OCI-LY3 (cell line): Measurements from ENCODE around the gene GRXCR2.

Source experiments
- CTCF ChIP-seq: fragments of 200-600, 300-600 bp; sonication (generic); IDR thresholded peaks from 2 replicates; pipeline ENCODE4 v1.5.1; 2014; ENCODE audit warnings: antibody characterized with exemption, low read length, low read depth
- EZH2phosphoT487 ChIP-seq: fragments of 200-600 bp; shearing (Covaris generic); IDR thresholded peaks from 2 replicates; pipeline ENCODE4 v1.6.1; 2018; ENCODE audit warnings: antibody characterized with exemption, mixed run types, low read depth

DNA sequence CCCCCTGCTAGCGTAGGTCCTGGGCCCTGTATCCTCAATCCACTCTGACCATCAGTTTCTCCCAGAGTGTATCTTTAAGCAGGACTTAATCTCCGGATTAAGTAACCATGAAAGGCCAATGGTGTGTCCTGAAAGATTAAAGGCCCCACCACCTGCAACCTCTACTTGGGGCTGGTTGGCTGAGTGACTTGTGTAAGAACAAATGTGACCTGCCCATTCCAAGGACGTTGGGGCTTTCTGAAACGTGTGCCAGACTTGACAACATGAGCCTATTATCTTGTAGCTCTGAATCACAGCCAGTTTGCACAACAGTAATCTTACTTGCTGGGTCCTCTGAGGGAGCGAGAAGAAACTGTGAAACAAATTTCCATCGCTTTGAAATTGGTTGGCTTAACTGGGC lies 34.5 kb downstream of the GRXCR2 start:
- TF ChIP-seq CTCF (no peak), EZH2phosphoT487 (no peak)
